HepG2 (cell line): ENCODE data around the gene CLDN3. TPM values are rescaled to one million over a fixed set of nuclear protein-coding genes. Genes with fewer than 3 reads are reported as not detected.

Experiments used
- ADNP ChIP-seq: sonication (generic); formaldehyde crosslinking; IDR thresholded peaks from 2 replicates; pipeline ENCODE4 v1.4.0; 2020; ENCODE audit warnings: missing genetic modification reagents
- DMTF1 ChIP-seq: sonication (generic); formaldehyde crosslinking; IDR thresholded peaks from 2 replicates; pipeline ENCODE4 v1.4.0; 2020; ENCODE audit warnings: mild to moderate bottlenecking, missing genetic modification reagents
- EP300 ChIP-seq, 3 experiments: sonication (generic) in 1 of 3; formaldehyde crosslinking in 1 of 3; IDR thresholded peaks; 2 replicates each; pipeline versions ENCODE4 v1.5.1 to v1.6.1; 2011 to 2020; ENCODE audit warnings: low read depth in 2 of 3, low read length in 2 of 3, borderline replicate concordance in 1 of 3, improper control_type of control experiment in 1 of 3, mild to moderate bottlenecking in 1 of 3, missing genetic modification reagents in 1 of 3, moderate library complexity in 1 of 3
- GFI1 ChIP-seq: sonication (generic); formaldehyde crosslinking; IDR thresholded peaks from 2 replicates; pipeline ENCODE4 v1.5.0; 2020; ENCODE audit warnings: missing genetic modification reagents, mild to moderate bottlenecking, borderline replicate concordance
- HNRNPLL ChIP-seq: fragments of 200-400 bp; formaldehyde crosslinking; IDR thresholded peaks from 2 replicates; pipeline ENCODE4 v1.6.1; 2017; ENCODE audit warnings: mild to moderate bottlenecking, low read depth, low read length; ENCODE audit not compliant: poor library complexity, severe bottlenecking
- KLF9 ChIP-seq: IDR thresholded peaks from 2 replicates; pipeline ENCODE4 v1.6.1; 2016; ENCODE audit warnings: low read depth
- PATZ1 ChIP-seq: sonication (generic); formaldehyde crosslinking; IDR thresholded peaks from 2 replicates; pipeline ENCODE4 v1.4.0; 2020; ENCODE audit warnings: missing genetic modification reagents
- PRDM10 ChIP-seq: sonication (generic); formaldehyde crosslinking; IDR thresholded peaks from 2 replicates; pipeline ENCODE4 v1.4.0; 2020; ENCODE audit warnings: low read depth, missing genetic modification reagents
- TEF ChIP-seq: sonication (generic); formaldehyde crosslinking; IDR thresholded peaks from 2 replicates; pipeline ENCODE4 v1.5.0; 2020; ENCODE audit warnings: missing genetic modification reagents
- ZNF12 ChIP-seq: sonication (generic); formaldehyde crosslinking; IDR thresholded peaks from 2 replicates; pipeline ENCODE4 v1.5.0; 2020; ENCODE audit warnings: missing genetic modification reagents
- ZNF18 ChIP-seq: sonication (generic); formaldehyde crosslinking; IDR thresholded peaks from 2 replicates; pipeline ENCODE4 v1.8.0; 2022; ENCODE audit warnings: mild to moderate bottlenecking, missing genetic modification reagents; ENCODE audit not compliant: insufficient replicate concordance
- ZNF503 ChIP-seq: sonication (generic); formaldehyde crosslinking; IDR thresholded peaks from 2 replicates; pipeline ENCODE4 v1.4.0; 2020; ENCODE audit warnings: missing genetic modification reagents
- ZNF780A ChIP-seq: sonication (generic); formaldehyde crosslinking; IDR thresholded peaks from 2 replicates; pipeline ENCODE4 v1.8.0; 2022; ENCODE audit warnings: mild to moderate bottlenecking, missing genetic modification reagents, moderate library complexity
- ZNF883 ChIP-seq: sonication (generic); formaldehyde crosslinking; IDR thresholded peaks from 2 replicates; pipeline ENCODE4 v1.5.1; 2020; ENCODE audit warnings: mild to moderate bottlenecking, missing genetic modification reagents; ENCODE audit errors: not compliant biosample characterization
- polyA plus RNA-seq, 8 experiments: library from polyadenylated mRNA; depleted of rRNA in 3 of 8; stranded (reverse) in 7 of 8; unstranded in 1 of 8; fragments of >200 nt; fragmentation: Illumina TruSeq in 4 of 8; extraction: Trizol in 4 of 8; gene quantifications; 2 replicates each; pipeline versions ENCODE4 v1.2.1 to v1.2.3, GENCODE V29; 2011 to 2016; ENCODE audit warnings: low read depth in 4 of 8, missing spikeins in 1 of 8, mixed read lengths in 1 of 8; ENCODE audit not compliant: insufficient read depth in 1 of 8
- total RNA-seq, 5 experiments: library from RNA; depleted of rRNA; stranded (reverse); fragments of >200 nt; fragmentation: Illumina TruSeq; extraction: Trizol; gene quantifications; 2 replicates each; pipeline ENCODE4 v1.2.3, GENCODE V29; 2016; ENCODE audit warnings: low read depth in 1 of 5

The CLDN3 gene
- total and polyA plus RNA-seq, 2 of the 13 experiments (the other 11 are each of a cell fraction or from before 2014, with no cell fraction given), result 0.31 to 0.51 TPM

- TF ChIP-seq HNRNPLL, result no peak
- 0 out of 2 replicates have a peak, but pooled peaks have one; percentile 37 for TF ChIP-seq PATZ1
- no peak for TF ChIP-seq ZNF18
- TF ChIP-seq TEF (CRISPR knock-in tag), result no peak
- TF ChIP-seq PRDM10, result no peak
- TF ChIP-seq ZNF503 (CRISPR knock-in tag), result no peak
- TF ChIP-seq ADNP, result no peak
- 0 out of 2 replicates have a peak, but pooled peaks have one; percentile 15 for TF ChIP-seq GFI1 (CRISPR knock-in tag)
- no peak for TF ChIP-seq KLF9 (CRISPR knock-in tag)
- no peak for TF ChIP-seq ZNF780A
- no peak for TF ChIP-seq ZNF12 (CRISPR knock-in tag)
- no peak for TF ChIP-seq DMTF1 (CRISPR knock-in tag)
- TF ChIP-seq EP300 (IDR thresholded peaks at IDR 0.05; ENCODE audit: low read depth in 2 of 2, low read length in 2 of 2), result peak in 1 of 2 experiments; percentile 21; a peak in 1 of 4 replicates
- TF ChIP-seq EP300 (CRISPR knock-in tag; IDR thresholded peaks at IDR 0.05; ENCODE audit: borderline replicate concordance), result no peak
- TF ChIP-seq ZNF883, result no peak
Measured at GRCh38 chr7:73773700-73774517, 3.8 kb upstream of the CLDN3 start (continued).
